SK-N-SH (cell line): ENCODE measurements around the gene DGKD. TPM values are rescaled to one million over a fixed set of nuclear protein-coding genes. Genes with fewer than 3 reads are reported as not detected.

Experiments
- CTCF ChIA-PET: fragments of 300-600, 350-600 bp; formaldehyde crosslinking; extraction: SDS; loops from one replicate; lab custom pipeline; 2021; lab: Yijun Ruan, JAX
- POLR2A ChIA-PET: fragments of 350-600 bp; sonication (Branson Sonifier 250); formaldehyde crosslinking; extraction: SDS; loops from one replicate; lab custom pipeline; 2020; ENCODE audit warnings: antibody characterized with exemption, inconsistent platforms; lab: Yijun Ruan, JAX
- DNase-seq: peaks from one replicate; pipeline ENCODE4 v3.0.0; 2012
- H2AFZ ChIP-seq: fragments of 200-600 bp; sonication (generic); 2 replicates; pipeline ENCODE4 v1.8.1; 2016; ENCODE audit warnings: antibody characterized with exemption, mild to moderate bottlenecking, low read depth
- H3F3A ChIP-seq: fragments of 200-600 bp; sonication (generic); replicated peaks from 2 replicates; pipeline ENCODE3; 2016; ENCODE audit warnings: antibody characterized with exemption, mild to moderate bottlenecking; ENCODE audit not compliant: insufficient read depth
- H3K27ac ChIP-seq, 2 experiments: fragments of 200-500 bp in 1 of 2; fragments of 200-600 bp in 1 of 2; sonication (Bioruptor generic) in 1 of 2; sonication (generic), shearing (Covaris generic) in 1 of 2; 2 replicates each; pipeline versions ENCODE4 v1.5.1 to v1.6.1; 2014 to 2016; ENCODE audit warnings: low read depth in 2 of 2, inconsistent platforms in 1 of 2, low read length in 1 of 2, mild to moderate bottlenecking in 1 of 2, mixed read lengths in 1 of 2
- H3K27me3 ChIP-seq: fragments of 200-600 bp; sonication (generic), shearing (Covaris generic); 2 replicates; pipeline ENCODE4 v1.6.1; 2016; ENCODE audit warnings: mixed run types; ENCODE audit not compliant: insufficient read depth
- H3K36me3 ChIP-seq, 2 experiments: fragments of 200-500 bp in 1 of 2; fragments of 200-600 bp in 1 of 2; sonication (Bioruptor generic) in 1 of 2; sonication (generic) in 1 of 2; replicated peaks in 1 of 2; 2 replicates each; pipeline versions ENCODE3 to v1.5.1; 2014 to 2016; ENCODE audit warnings: low read length in 1 of 2, mild to moderate bottlenecking in 1 of 2; ENCODE audit not compliant: insufficient read depth in 2 of 2, control insufficient read depth in 1 of 2
- H3K4me1 ChIP-seq, 2 experiments: fragments of 200-500 bp in 1 of 2; fragments of 200-600 bp in 1 of 2; sonication (Bioruptor generic) in 1 of 2; sonication (generic), shearing (Covaris generic) in 1 of 2; 2 replicates each; pipeline versions ENCODE4 v1.5.1 to v1.6.1; 2014 to 2016; ENCODE audit warnings: low read depth in 1 of 2, low read length in 1 of 2, mixed run types in 1 of 2; ENCODE audit not compliant: insufficient read depth in 2 of 2, control insufficient read depth in 1 of 2
- H3K4me2 ChIP-seq: fragments of 200-600 bp; sonication (generic), shearing (Covaris generic); 2 replicates; pipeline ENCODE4 v1.6.1; 2017; ENCODE audit warnings: mixed run types
- H3K4me3 ChIP-seq, 2 experiments: fragments of 200-500 bp in 1 of 2; fragments of 200-600 bp in 1 of 2; sonication (Bioruptor generic) in 1 of 2; sonication (generic), shearing (Covaris generic) in 1 of 2; 2 replicates each; pipeline versions ENCODE4 v1.5.1 to v1.8.1; 2014 to 2016; ENCODE audit warnings: low read depth in 2 of 2, inconsistent platforms in 1 of 2, low read length in 1 of 2, mild to moderate bottlenecking in 1 of 2, mixed read lengths in 1 of 2, moderate library complexity in 1 of 2
- H3K79me2 ChIP-seq: fragments of 200-600 bp; sonication (generic); 2 replicates; pipeline ENCODE4 v1.8.1; 2017; ENCODE audit warnings: mild to moderate bottlenecking; ENCODE audit not compliant: insufficient read depth
- H3K9ac ChIP-seq: fragments of 200-600 bp; sonication (generic); 2 replicates; pipeline ENCODE4 v1.6.1; 2017; ENCODE audit warnings: mixed run types
- H3K9me2 ChIP-seq: fragments of 200-600 bp; sonication (generic); 2 replicates; pipeline ENCODE4 v1.6.1; 2017; ENCODE audit warnings: mixed run types
- H3K9me3 ChIP-seq: fragments of 200-600 bp; sonication (generic); 2 replicates; pipeline ENCODE4 v1.6.1; 2017; ENCODE audit warnings: mixed run types, mild to moderate bottlenecking, moderate library complexity
- H4K20me1 ChIP-seq: fragments of 200-600 bp; sonication (generic); 2 replicates; pipeline ENCODE4 v1.6.1; 2017; ENCODE audit warnings: mild to moderate bottlenecking, mixed run types; ENCODE audit not compliant: insufficient read depth
- CHD2 ChIP-seq: fragments of 150-350 bp; IDR thresholded peaks from 2 replicates; pipeline ENCODE4 v1.6.1; 2018; ENCODE audit warnings: low read length; ENCODE audit not compliant: partially characterized antibody
- CTCF ChIP-seq: fragments of 200-600 bp; sonication (generic); IDR thresholded peaks from 2 replicates; pipeline ENCODE4 v1.6.1; 2017; ENCODE audit warnings: antibody characterized with exemption, mild to moderate bottlenecking, moderate library complexity
- EP300 ChIP-seq, 2 experiments: IDR thresholded peaks; 2 replicates each; pipeline versions ENCODE4 v1.4.0 to v1.6.1; 2012; ENCODE audit warnings: borderline replicate concordance in 1 of 2, low read depth in 1 of 2, low read length in 1 of 2
- FOSL2 ChIP-seq: IDR thresholded peaks from 2 replicates; pipeline ENCODE4 v1.4.0; 2012; ENCODE audit warnings: low read depth, mild to moderate bottlenecking, moderate library complexity, borderline replicate concordance
- GABPA ChIP-seq: IDR thresholded peaks from 2 replicates; pipeline ENCODE4 v1.4.0; 2012; ENCODE audit warnings: low read depth, mild to moderate bottlenecking
- JUND ChIP-seq: IDR thresholded peaks from 2 replicates; pipeline ENCODE4 v1.4.0; 2012
- MAX ChIP-seq: IDR thresholded peaks from 2 replicates; pipeline ENCODE4 v1.4.0; 2012; ENCODE audit warnings: low read depth
- MEF2A ChIP-seq: IDR thresholded peaks from 2 replicates; pipeline ENCODE4 v1.4.0; 2012; ENCODE audit warnings: low read depth, borderline replicate concordance
- NFIC ChIP-seq: IDR thresholded peaks from 2 replicates; pipeline ENCODE4 v1.4.0; 2012; ENCODE audit warnings: borderline replicate concordance
- NRF1 ChIP-seq: IDR thresholded peaks from 2 replicates; pipeline ENCODE4 v1.6.1; 2012; ENCODE audit warnings: low read depth, mild to moderate bottlenecking, low read length
- POLR2AphosphoS5 ChIP-seq: IDR thresholded peaks from 2 replicates; pipeline ENCODE4 v1.6.1; 2012; ENCODE audit warnings: low read depth, low read length
- RFX5 ChIP-seq: IDR thresholded peaks from 2 replicates; pipeline ENCODE4 v1.6.1; 2012; ENCODE audit warnings: mild to moderate bottlenecking, improper control_type of control experiment, low read length
- SMC3 ChIP-seq: IDR thresholded peaks from 2 replicates; pipeline ENCODE4 v1.6.1; 2012; ENCODE audit warnings: low read depth, low read length, improper control_type of control experiment
- TCF12 ChIP-seq: IDR thresholded peaks from 2 replicates; pipeline ENCODE4 v1.4.0; 2012
- USF1 ChIP-seq: IDR thresholded peaks from 2 replicates; pipeline ENCODE4 v1.4.0; 2012; ENCODE audit warnings: low read depth, borderline replicate concordance
- USF2 ChIP-seq: fragments of 150-350 bp; IDR thresholded peaks from 2 replicates; pipeline ENCODE4 v1.6.1; 2017; ENCODE audit warnings: antibody characterized with exemption, low read length, low read depth, borderline replicate concordance
- YY1 ChIP-seq: IDR thresholded peaks from 2 replicates; pipeline ENCODE4 v1.4.0; 2012; ENCODE audit warnings: low read depth, mild to moderate bottlenecking
- WGBS: methylation state at CpG from one replicate; pipeline ENCODE4 v1.1.6; 2017; ENCODE audit warnings: low lambda C conversion rate; 5-methylcytosine and 5-hydroxymethylcytosine counted together
- polyA plus RNA-seq, 3 experiments: library from polyadenylated mRNA; depleted of rRNA; stranded (reverse); fragments of >200 nt; gene quantifications; 2 replicates each; pipeline ENCODE4 v1.2.3, GENCODE V29; 2012

DGKD gene
- polyA plus RNA-seq, 1 of the 3 experiments (the other 2 are of a cell fraction): 21.7 TPM

- Histone ChIP-seq H3K9me3 (no peaks in the 10 kb centered on the region), H4K20me1 (no peaks in the 10 kb centered on the region), H3K9ac (no peak overlapping the region), H3K4me1 (peaks cover 0 to 1% of the 10 kb centered on the region in 2 experiments; a peak in 3 of 4 replicates), H3K4me3 (no peak overlapping the region), H3K9me2 (no peaks in the 10 kb centered on the region), H3K27me3 (no peaks in the 10 kb centered on the region), H2AFZ (no peak overlapping the region), H3K79me2 (peaks cover 5% of the 10 kb centered on the region; the same call in 1 of the 2 replicates), H3K36me3 (peaks cover 37 to 57% of the 10 kb centered on the region in 2 experiments), H3K27ac (no peak overlapping the region), H3K4me2 (no peak overlapping the region), H3F3A (no peaks in the 10 kb centered on the region)
- ChIA-PET POLR2A (no interaction called here), CTCF (interaction anchor here (1.1 kb wide), 1 partner anchor 231 kb away, joined by 3 read pairs; no protein-coding TSS in a partner anchor)
- WGBS: 92% methylated on average over 19 of the region's 21 CpGs
- TF ChIP-seq YY1: no peak
- no peak for TF ChIP-seq CHD2
- TF ChIP-seq CTCF: no peak
- TF ChIP-seq USF1: no peak
- no peak for TF ChIP-seq GABPA
- no peak for TF ChIP-seq USF2
- TF ChIP-seq MEF2A: no peak
- no peak for TF ChIP-seq MAX
- no peak for DNase-seq
Observed at GRCh38 chr2:233480490-233481202, 126.4 kb downstream of the DGKD start.

GRCh38 chr2:233481368-233482142, 127.3 kb downstream of the DGKD start:
- DNase-seq: no peak
- Histone ChIP-seq H3K4me2 (no peak overlapping the region), H2AFZ (no peak overlapping the region), H3K27me3 (no peaks in the 10 kb centered on the region), H3K9ac (no peak overlapping the region), H3K4me1 (peaks cover 0 to 10% of the 10 kb centered on the region in 2 experiments; a peak in 3 of 4 replicates), H4K20me1 (no peaks in the 10 kb centered on the region), H3K4me3 (no peak overlapping the region), H3K9me3 (no peaks in the 10 kb centered on the region), H3K27ac (no peak overlapping the region), H3K36me3 (peaks cover 39 to 52% of the 10 kb centered on the region in 2 experiments), H3K79me2 (peaks cover 7% of the 10 kb centered on the region; the same call in 1 of the 2 replicates), H3F3A (peaks cover 5% of the 10 kb centered on the region), H3K9me2 (no peaks in the 10 kb centered on the region)
- CTCF ChIA-PET: interaction anchor here (1.1 kb wide), 1 partner anchor 230 kb away, joined by 3 read pairs; no protein-coding TSS in a partner anchor
- 91% methylated on average over 22 of the region's 22 CpGs for WGBS
- POLR2A ChIA-PET: no interaction called here
- no peak for TF ChIP-seq SMC3
- no peak for TF ChIP-seq NFIC
- TF ChIP-seq YY1: no peak
- no peak for TF ChIP-seq GABPA
- TF ChIP-seq JUND: no peak
- TF ChIP-seq CTCF: no peak
- TF ChIP-seq NRF1: no peak
- TF ChIP-seq POLR2AphosphoS5: no peak
- no peak for TF ChIP-seq USF1
- TF ChIP-seq EP300 (IDR thresholded peaks at IDR 0.05; ENCODE audit: borderline replicate concordance in 1 of 2, low read depth in 1 of 2, low read length in 1 of 2): no peak
- TF ChIP-seq FOSL2: no peak
- TF ChIP-seq RFX5: no peak
- TF ChIP-seq TCF12: no peak
